ENCODE measurements around the gene NTPCR.
"Not testable (repeated sequence)": the region's sequence is repeated elsewhere in the genome, so short reads cannot be mapped to it uniquely, and the experiment has no call there.

Gene NTPCR

GRCh38 chr1:232987046-232987773, 36.8 kb downstream of the NTPCR start:
- DNase-seq = no peak

- no peak for DNase-seq
Observed at GRCh38 chr1:232987774-232988140, 37.3 kb downstream of the NTPCR start.

- peak; percentile 83 for DNase-seq
Observed at GRCh38 chr1:232988572-232989040, 38.2 kb downstream of the NTPCR start.

GRCh38 chr1:232990176-232991128, 40.0 kb downstream of the NTPCR start:
- no peak for DNase-seq

- DNase-seq = no peak
Observed at GRCh38 chr1:232991238-232991637, 40.8 kb downstream of the NTPCR start.

DNA sequence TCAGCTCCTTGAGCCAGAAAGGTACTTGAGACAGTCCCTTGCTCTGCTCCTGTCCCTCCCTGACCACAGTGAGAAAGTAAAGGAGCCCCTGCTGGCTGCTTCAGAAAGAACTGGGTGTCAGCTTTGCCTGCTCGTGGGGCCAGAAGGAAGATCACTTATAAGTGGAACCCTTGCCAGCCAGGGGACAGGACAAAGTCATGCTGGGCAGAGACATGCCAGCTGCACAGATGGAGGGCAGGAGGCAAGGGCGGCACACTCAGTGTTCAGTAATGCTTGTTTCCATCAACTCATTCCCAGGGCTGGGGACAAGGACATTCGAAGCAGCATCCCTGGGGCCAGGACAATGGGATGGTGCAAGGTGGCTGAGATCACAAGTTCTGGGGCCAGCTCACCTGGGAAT, 41.8 kb downstream of the NTPCR start:
- DNase-seq = no peak

- no peak for DNase-seq
Observed at GRCh38 chr1:232993555-232993954, 43.1 kb downstream of the NTPCR start.

- no peak for DNase-seq
Observed at GRCh38 chr1:232995189-232995588, 44.8 kb downstream of the NTPCR start.

- no peak for DNase-seq
Observed at GRCh38 chr1:232996143-232996542, 45.7 kb downstream of the NTPCR start.

- no peak for DNase-seq
Observed at GRCh38 chr1:232998138-232998537, 47.7 kb downstream of the NTPCR start.

- no peak for DNase-seq
Observed at GRCh38 chr1:232998646-232999045, 48.2 kb downstream of the NTPCR start.

- no peak for DNase-seq
Observed at GRCh38 chr1:232999956-233000625, 49.7 kb downstream of the NTPCR start.

DNA sequence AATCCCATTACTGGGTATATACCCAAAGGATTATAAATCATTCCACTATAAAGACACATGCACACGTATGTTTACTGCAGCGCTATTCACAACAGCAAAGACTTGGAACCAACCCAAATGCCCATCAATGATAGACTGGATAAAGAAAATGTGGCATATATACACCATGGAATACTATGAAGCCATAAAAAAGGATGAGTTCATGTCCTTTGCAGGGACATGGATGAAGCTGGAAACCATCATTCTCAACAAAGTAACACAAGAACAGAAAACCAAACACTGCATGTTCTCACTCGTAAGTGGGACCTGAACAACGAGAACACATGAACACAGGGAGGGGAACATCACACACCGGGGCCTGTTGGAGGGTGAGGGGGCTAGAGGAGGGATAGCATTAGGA, 53.2 kb downstream of the NTPCR start:
- DNase-seq = not testable (repeated sequence)

- DNase-seq = no peak
Observed at GRCh38 chr1:233004451-233004850, 54.0 kb downstream of the NTPCR start.

GRCh38 chr1:233005156-233005555, 54.7 kb downstream of the NTPCR start:
- no peak for DNase-seq

- no peak for DNase-seq
Observed at GRCh38 chr1:233005703-233006102, 55.3 kb downstream of the NTPCR start.

- no peak for DNase-seq
Observed at GRCh38 chr1:233006108-233006507, 55.7 kb downstream of the NTPCR start.

DNA sequence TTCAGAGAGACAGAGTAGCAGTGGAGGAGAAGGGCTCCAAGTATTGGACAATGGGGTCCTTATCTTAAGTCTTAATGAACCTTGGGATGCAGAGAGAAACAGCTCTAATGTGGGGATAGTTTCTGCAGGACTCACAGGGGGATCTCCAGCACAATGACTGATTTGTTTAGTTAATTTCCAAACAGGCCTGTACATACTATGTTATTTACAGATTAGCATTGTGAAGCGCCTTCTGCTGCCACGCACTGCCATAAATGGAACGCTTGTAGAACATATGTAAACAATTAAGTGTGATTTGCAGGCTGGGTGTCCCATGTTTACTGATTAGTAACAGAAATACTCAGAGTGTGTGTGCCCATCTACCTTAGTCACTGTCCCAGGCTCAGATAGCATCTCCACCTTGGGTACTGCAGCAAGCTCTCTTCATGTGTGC, 56.1 kb downstream of the NTPCR start:
- no peak for DNase-seq

- no peak for DNase-seq
Observed at GRCh38 chr1:233010146-233010545, 59.7 kb downstream of the NTPCR start.

DNA sequence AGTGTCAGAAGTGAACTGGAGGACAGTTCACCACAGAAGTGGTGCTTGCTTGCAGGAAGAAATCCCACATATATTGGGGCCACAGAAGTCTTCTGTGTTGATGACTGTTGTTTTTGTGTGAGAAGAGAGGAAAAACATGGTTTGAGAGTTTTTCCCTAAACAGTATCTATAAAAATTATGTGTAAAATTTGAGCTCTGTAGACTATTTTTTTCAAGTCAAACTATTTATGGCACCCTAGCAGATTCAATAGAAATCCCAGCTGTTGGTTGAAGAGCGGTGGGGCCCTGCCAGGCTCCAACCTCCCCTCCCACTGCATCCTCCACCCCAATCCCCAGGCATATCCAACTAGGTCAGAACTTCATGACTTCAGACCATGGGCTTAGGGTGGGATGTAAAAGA, 61.6 kb downstream of the NTPCR start:
- no peak for DNase-seq

- no peak for DNase-seq
Observed at GRCh38 chr1:233015965-233016364, 65.6 kb downstream of the NTPCR start.

DNA sequence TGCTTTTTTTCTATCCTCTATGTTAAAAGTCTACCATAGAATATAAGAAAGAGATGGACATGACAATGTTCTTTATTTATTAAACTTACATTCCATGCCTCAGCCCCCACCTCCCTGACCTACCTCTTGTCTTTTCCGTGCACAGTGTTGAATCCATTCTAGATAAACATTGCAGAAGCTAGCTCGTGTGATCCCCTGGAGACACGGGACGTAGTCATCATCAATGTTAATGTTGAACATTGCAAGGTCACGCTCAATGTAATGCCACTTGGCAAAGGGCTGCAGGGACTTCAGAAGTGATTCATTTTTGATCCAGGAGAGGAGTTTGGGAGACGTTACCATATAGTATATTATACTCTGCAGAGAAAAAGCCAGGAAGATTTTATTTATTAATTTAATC, 66.4 kb downstream of the NTPCR start:
- DNase-seq = no peak

DNA sequence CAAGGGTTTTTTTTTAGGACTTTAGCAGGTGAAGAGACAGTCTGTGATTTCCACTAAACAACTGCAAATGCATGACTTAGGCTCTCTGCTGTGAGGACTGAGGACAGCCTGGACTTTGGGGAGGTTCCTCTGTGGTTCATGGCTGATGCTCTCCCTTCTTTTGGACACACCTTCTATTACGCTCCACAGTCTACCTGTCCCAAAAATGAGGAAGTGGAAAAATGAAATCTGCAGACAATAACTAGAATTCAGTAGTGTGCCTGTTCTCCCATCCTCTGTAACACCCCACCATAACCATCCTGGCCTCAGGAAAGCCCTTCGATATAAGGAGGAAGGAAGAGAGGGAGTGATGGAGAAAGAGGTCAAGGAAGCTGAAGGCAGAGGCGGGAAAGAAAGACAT, 68.7 kb downstream of the NTPCR start:
- DNase-seq = no peak

All from NCI-H524 treated with DMSO at 0.1 percent for 48 hours (cell line).